ENCODE results near the gene CPNE4.

CPNE4 gene

GRCh38 chr3:131730581-131730980 is 304.2 kb downstream of the CPNE4 start:
- FAIRE-seq: no peak

DNA sequence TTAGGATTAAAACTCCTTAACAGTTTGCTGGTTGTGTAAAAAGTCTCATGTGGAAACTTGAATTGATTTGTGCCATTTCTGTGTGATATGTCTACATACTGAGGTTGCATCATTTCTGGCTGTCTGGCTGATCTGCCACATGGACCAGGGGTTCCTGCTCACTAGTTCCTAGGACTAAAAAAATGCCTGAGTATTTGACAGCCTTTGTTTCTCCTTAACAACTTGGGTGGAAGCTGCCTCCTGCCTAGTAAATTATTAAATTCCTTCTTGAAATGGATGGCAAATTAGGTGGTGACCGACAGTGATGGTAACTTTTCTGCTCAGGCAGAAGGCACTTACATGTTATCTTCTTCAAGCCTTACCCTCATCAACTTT is 305.2 kb downstream of the CPNE4 start:
- FAIRE-seq: no peak

GRCh38 chr3:131728898-131729642 is 305.7 kb downstream of the CPNE4 start:
- no peak for FAIRE-seq

DNA sequence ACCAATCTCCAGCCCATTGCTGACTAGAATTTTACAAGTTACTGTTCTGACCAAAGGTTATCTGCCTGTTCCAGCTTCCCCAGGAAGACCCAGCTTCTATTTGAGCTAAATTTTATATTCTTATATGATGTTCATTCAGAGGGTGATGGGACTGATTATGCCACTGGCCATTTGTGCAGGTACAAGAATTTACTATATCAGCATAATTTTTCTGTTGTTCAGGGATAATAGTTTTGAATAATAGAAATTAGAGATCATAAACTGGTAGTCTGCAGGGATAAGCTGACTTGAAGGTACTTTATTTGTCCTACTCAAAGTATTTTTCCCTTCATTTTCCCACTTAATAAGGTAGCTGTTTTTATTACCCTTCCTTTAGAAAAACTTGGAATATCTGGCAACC is 309.4 kb downstream of the CPNE4 start:
- no peak for FAIRE-seq

DNA sequence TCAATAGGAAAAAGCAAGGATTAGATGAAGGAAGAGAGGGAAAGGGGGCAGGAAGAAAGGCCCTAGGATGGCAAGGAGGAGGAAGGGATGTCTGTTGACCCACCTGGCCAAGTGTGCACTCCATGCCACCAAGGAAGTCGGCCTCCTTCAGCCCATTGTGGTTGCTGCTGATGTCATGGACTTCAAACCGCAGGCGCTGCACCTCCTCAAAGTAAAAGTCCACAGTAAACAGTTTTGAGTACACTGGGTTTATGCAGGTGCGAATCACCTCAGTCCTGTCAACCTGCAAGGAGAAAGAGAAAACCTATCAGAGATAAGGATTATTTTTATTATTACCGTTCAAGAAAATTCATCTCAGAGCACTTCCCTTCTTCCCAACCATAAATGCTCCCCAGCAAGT is 311.5 kb downstream of the CPNE4 start:
- FAIRE-seq: no peak

GRCh38 chr3:131717493-131717892 is 317.3 kb downstream of the CPNE4 start:
- FAIRE-seq: no peak

DNA sequence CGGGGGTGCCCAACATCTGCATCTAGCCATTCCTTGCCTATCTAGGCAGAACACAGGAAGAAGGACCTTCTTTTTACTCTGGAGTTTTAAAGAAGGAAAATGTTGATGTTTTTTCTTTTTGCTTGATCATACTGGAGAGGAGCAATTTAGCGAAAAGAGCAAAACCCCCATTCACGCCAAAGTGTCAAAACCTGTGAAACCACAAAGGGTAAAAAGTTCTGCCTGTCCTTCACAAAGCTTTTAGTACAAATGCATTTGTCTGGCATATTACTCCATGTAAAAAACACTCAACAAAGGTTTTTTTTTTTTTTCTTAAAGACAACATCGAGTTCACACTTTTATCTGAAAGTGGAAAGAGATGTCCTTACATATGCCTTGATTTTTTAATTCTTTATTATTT is 317.9 kb downstream of the CPNE4 start:
- no peak for FAIRE-seq

DNA sequence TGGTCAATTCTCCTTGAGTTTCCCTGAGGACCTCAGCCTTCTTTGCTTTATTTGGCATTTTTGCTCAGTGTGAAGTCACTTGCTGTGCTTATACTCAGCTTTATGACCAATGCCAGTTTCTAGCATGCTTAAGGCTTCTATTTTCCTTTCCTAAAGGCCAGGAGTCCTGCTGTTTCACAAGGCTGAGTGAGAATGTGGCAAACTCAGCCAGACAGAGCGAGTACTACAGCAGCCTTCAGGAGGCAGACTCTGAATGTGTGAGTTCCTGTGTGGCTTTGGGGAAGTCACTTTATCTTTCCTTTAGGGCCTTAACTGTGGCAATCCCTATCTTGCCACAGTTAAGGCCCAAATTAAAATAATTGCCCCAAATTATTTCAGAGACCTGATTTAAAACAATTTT is 318.8 kb downstream of the CPNE4 start:
- no peak for FAIRE-seq

GRCh38 chr3:131714585-131715220 is 320.1 kb downstream of the CPNE4 start:
- FAIRE-seq: no peak

- no peak for FAIRE-seq
Observed at GRCh38 chr3:131713416-131714123, 321.2 kb downstream of the CPNE4 start.

DNA sequence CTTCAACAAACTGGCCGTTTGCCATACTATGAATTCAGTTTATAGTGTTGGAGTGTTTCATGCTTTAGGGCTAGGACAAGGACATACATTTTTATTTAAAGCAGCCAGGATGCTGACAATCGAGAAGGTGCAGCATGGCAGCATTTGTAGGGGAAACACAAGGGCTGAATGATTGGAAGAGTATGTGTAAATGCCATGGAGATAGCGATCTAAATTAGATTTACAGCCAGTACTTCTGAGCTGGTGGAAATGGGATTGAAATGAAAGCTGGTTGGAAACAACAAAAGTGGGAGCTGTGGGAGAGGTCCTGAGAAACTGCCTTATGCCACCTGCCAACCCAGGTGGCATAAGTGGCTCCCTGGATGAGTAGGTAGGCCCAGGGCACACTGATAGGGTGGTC is 322.2 kb downstream of the CPNE4 start:
- no peak for FAIRE-seq

- no peak for FAIRE-seq
Observed at GRCh38 chr3:131711114-131711768, 323.6 kb downstream of the CPNE4 start.

DNA sequence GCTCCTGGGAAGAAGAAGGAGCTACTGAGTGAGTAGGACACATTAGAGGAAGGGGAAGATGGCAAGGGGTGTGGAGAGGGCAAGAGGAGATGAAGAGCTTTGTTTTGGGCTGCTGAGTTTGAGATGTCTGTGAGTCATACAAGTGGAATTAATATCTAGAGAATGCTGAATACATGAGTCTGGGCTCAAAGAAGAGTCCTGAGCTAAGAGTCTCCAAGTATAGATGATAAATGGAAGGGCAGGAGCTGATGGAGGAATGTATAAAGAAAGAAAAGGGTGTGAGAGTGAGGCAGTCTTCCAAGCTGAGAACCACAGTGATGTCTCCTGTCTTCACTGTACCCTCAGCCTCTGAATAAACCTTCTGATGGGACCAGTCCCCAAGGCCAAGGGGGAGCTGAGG is 326.6 kb downstream of the CPNE4 start:
- FAIRE-seq: no peak

DNA sequence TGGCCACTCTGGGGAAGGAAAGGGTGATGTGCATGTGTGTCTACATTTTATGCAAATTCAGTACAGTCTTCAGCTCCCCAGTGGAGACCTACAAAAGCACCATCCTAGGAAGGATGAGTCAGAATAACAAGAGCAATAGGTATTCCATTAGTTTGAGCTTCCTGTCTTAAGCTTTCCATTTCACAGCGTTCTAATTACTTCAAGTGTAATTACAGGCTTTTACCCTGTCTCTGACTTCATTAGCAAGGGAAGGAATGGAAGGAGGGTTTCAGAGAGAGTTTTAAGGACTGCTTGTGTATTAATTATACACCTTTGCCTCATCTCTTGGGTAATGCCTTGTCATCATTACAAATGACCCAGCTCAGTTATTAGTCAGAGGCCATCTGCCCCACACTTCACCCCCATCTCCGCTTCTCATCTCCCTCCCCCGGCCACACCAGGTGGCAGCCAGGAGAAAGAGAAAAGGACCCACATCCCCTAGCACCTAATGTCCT is 329.2 kb downstream of the CPNE4 start:
- no peak for FAIRE-seq

DNA sequence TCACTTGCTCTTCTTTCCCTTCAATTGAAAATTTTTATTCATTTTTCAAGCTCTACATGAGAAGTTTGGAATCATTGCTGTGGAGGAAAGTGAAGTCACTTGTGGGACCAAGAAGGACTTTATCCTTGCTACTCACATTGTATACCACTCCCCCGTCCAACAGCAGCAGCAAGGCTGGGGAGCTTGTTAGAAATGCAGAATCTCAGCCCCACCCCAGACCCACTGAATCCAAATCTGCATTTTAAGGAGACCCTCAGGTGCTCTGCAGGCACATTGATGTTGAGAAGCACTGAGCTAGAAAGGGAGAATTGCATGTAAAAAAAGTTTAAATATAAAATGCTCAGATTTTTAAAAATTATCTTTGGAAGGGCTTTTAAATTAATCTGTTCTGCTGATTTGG is 329.7 kb downstream of the CPNE4 start:
- no peak for FAIRE-seq

DNA sequence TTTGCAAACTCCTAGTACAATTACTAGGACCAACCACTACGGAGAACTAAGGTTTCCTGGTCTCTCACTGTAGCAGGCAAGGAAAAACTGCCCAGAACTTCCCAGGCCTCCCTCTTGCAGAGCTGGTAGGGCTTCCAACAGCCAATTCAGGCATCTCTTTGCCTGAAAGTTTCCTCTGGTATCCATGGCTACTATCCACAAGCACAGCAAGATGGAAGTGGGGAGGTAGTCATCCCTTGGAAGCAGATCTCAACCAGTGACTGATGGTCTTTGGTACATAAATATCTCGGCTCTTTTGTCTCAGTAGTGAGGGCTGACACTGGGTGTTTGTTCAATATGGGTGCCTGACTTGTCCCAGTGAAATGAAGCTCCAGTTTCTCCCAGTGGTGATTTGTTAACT is 330.7 kb downstream of the CPNE4 start:
- no peak for FAIRE-seq

DNA sequence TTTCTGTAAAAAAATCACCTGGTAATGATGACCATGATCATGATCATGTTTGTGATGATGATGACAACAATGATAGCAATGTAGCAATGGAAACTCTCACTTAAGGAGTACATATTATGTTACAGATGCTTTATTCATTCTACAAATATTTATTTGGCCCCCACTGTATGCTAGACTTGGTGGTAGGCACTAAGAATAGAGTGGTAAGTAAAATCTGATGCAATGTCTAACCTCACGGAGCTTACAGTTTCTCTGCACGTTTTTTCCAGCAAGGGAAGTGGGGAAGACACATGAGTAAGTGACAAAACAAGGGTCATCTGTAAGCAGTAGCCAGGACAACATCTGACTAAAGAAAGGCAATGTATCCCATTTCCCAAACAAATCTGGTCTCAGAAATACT is 332.7 kb downstream of the CPNE4 start:
- no peak for FAIRE-seq

DNA sequence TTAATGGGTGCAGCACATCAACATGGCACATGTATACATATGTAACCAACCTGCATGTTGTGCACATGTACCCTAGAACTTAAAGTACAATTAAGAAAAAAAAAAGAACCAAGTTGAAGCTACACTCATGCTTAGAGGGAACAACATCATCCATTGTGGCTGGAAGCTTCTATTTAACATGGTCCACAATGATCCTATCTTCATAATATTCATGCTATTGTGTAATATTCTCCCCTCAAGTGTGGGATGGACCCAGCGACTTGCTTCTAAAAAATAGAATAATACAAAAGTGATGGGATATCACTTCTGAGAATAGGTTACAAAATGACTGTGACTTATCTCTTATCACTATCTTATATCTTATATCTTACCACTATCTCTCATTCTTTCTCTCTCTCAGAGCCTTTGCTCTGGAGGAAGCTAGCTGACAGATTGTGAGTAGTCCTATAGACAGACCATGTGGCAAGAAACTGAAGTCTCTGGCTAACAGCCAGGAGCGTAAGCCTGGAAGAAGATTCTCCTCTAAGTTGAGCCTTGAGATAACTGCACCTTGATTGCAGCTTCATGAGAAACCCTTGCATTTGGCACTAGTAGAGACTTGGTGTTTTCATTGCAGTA is 333.6 kb downstream of the CPNE4 start:
- no peak for FAIRE-seq

DNA sequence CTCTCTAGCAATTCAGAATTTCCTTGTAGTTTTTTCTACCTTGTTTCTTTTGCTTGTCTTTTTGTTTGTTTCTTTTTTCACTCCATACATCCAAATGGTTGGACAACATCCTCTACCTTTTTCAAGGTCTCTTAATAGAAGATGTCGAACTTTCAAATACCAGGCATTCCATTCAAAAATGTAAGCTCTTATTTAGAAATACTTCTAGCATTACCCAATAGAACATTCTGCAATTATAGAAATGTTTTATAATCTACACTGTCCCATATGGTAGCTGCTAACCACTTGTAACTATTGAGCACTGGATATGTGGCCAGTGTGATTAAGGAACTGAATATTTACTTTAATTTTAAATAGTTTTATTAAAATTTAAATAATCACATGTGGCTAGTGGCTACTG is 335.8 kb downstream of the CPNE4 start:
- FAIRE-seq: no peak

DNA sequence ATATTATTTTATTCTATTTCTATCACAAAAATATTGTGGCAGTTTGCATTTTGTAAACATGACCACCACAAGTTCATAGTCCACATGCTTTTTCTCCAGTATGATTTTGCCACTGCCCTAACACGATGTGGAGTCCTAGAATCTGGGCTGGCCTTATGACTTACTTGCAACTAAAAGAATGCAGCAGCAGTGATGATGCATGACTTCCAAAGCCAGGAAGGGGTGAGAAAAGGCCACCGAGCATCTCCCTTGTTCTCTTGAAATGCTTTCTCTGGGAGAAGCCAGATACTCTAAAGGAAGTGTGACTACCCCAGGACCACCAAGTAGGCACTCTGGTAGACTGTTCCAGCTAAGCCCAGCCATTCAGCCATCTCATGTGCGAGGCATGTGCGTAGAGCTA is 340.4 kb downstream of the CPNE4 start:
- FAIRE-seq: no peak

GRCh38 chr3:131692356-131692755 is 342.5 kb downstream of the CPNE4 start:
- no peak for FAIRE-seq

DNA sequence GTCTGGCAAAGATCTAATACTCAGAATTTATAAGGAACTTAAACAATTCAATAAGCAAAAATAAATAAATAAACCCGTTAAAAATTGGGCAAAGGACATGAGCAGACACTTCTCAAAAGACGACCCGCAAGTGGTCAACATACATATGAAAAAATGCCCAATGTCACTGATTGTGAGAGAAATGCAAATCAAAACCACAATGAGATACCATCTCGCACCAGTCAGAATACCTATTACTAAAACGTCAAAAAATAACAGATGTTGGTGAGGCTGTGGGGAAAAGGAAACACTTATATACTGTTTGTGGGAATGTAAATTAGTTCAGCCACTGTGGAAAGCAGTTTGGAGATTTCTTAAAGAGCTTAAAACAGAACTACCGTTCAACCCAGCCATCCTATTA is 344.0 kb downstream of the CPNE4 start:
- FAIRE-seq: no peak

DNA sequence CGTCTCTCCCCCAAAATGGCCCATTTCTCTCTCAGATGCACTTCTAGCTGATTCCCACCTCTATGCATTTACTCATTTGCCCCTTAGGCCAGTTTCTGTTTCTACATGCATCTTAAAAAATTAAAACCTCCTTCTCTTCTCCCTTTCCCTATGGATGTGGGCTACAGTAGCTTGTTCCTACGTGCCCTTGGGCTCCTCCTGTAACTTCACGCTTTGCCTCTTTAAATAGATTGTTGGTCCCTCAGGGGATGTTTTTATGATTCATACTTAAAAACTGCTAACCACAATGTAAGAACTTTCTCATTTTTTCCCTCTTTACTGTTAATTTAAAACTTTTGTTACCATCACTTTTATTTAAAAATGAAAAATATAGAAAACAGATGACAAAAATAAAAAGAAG is 346.4 kb downstream of the CPNE4 start:
- no peak for FAIRE-seq
